ENCODE measurements around the gene MAB21L3. TPM values are rescaled to one million over a fixed set of nuclear protein-coding genes. Genes with fewer than 3 reads are reported as not detected.
"Not testable (repeated sequence)": the region's sequence is repeated elsewhere in the genome, so short reads cannot be mapped to it uniquely, and the experiment has no call there.

MAB21L3 gene
- total RNA-seq, 1 donor from 2014 or later, result not detected

DNA sequence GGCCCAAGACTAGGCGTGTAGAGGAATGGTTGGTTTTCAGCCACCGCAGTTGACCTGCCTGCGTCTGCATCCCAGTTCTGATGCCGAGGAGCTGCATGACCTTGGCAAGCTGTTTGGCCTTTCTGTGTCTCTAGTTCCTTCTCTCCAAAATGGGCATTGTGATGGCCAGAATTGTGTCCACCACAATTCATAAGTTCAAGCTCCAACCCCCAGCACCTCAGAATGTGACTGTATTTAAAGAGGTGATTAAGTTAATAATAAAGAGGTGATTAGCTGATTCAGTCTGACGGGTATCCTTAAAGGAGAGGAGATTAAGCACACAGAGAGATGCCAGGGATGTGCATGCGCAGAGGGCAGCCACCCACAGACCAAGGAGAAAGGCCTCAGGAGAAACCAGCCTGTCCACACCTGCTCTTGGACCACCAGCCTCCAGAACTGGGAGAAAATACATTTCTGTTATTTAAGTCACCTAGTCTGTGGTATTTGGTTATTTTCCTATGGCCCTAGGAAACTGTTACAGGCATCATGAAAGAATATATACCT lies 28.5 kb downstream of the MAB21L3 start:
- H3K4me3 Mint-ChIP-seq (ENCODE audit: unreplicated experiment), result no peak overlapping the region
- H3K27me3 Mint-ChIP-seq (ENCODE audit: unreplicated experiment), result peaks cover 27% of the 10 kb centered on the region
- H3K4me1 Mint-ChIP-seq (ENCODE audit: unreplicated experiment), result no peaks in the 10 kb centered on the region
- no peak overlapping the region for H3K27ac Mint-ChIP-seq (ENCODE audit: unreplicated experiment)
- peaks cover 7% of the 10 kb centered on the region for H3K9me3 Mint-ChIP-seq (ENCODE audit: unreplicated experiment)
- no peak for TF ChIP-seq CTCF (IDR thresholded peaks at IDR 0.05)
- DNase-seq (ENCODE audit: extremely low spot score, unreplicated experiment), result peak; percentile 71
- H3K36me3 Mint-ChIP-seq (ENCODE audit: unreplicated experiment), result peaks cover 1% of the 10 kb centered on the region

DNA sequence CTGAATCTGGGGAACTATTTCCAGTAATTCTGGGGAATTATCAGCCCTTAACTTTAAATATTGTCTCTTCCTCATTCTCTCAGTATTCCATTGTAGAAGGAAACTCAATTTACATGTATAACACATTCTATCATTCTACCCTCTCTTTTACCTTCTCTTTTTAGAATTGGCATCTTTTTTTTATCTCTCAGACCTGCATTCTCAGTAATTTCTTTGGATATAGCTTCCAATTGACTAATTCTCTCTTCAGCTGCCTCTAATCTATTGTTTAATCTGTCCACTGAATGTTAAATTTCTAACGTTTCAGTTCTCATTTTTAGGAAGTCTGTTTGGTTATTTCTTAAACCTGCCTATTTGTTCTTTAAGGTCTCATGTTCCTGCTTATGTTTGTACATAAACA lies 33.0 kb downstream of the MAB21L3 start:
- DNase-seq (ENCODE audit: extremely low spot score, unreplicated experiment), result no peak
- Mint-ChIP-seq H3K27ac (ENCODE audit: unreplicated experiment) (no peak overlapping the region), H3K9me3 (ENCODE audit: unreplicated experiment) (peaks cover 12% of the 10 kb centered on the region), H3K36me3 (ENCODE audit: unreplicated experiment) (peaks cover 2% of the 10 kb centered on the region), H3K4me1 (ENCODE audit: unreplicated experiment) (no peaks in the 10 kb centered on the region), H3K4me3 (ENCODE audit: unreplicated experiment) (no peak overlapping the region), H3K27me3 (ENCODE audit: unreplicated experiment) (peaks cover 24% of the 10 kb centered on the region)
- no peak for TF ChIP-seq CTCF (IDR thresholded peaks at IDR 0.05)

GRCh38 chr1:116146447-116147113 lies 35.4 kb downstream of the MAB21L3 start:
- peak; percentile 81 for DNase-seq (ENCODE audit: extremely low spot score, unreplicated experiment)
- H3K36me3 Mint-ChIP-seq (ENCODE audit: unreplicated experiment); H3K4me1 Mint-ChIP-seq (ENCODE audit: unreplicated experiment); H3K4me3 Mint-ChIP-seq (ENCODE audit: unreplicated experiment); H3K27ac Mint-ChIP-seq (ENCODE audit: unreplicated experiment): not testable (repeated sequence)
- Mint-ChIP-seq H3K9me3 (ENCODE audit: unreplicated experiment) (peaks cover 12% of the 10 kb centered on the region), H3K27me3 (ENCODE audit: unreplicated experiment) (peaks cover 13% of the 10 kb centered on the region)

- no peak for DNase-seq (ENCODE audit: extremely low spot score, unreplicated experiment)
- H3K27me3 Mint-ChIP-seq (ENCODE audit: unreplicated experiment), result peaks cover 10% of the 10 kb centered on the region
- no peak overlapping the region for H3K27ac Mint-ChIP-seq (ENCODE audit: unreplicated experiment)
- peaks cover 3% of the 10 kb centered on the region for H3K4me1 Mint-ChIP-seq (ENCODE audit: unreplicated experiment)
- no peak for TF ChIP-seq CTCF (IDR thresholded peaks at IDR 0.05)
- H3K4me3 Mint-ChIP-seq (ENCODE audit: unreplicated experiment), result no peak overlapping the region
- peaks cover 2% of the 10 kb centered on the region for H3K36me3 Mint-ChIP-seq (ENCODE audit: unreplicated experiment)
- peaks cover 12% of the 10 kb centered on the region for H3K9me3 Mint-ChIP-seq (ENCODE audit: unreplicated experiment)
These were observed 35.9 kb downstream of the MAB21L3 start for GRCh38 chr1:116147114-116147510.

- DNase-seq (ENCODE audit: extremely low spot score, unreplicated experiment), result no peak
- peaks cover 2% of the 10 kb centered on the region for H3K36me3 Mint-ChIP-seq (ENCODE audit: unreplicated experiment)
- H3K9me3 Mint-ChIP-seq (ENCODE audit: unreplicated experiment), result peaks cover 12% of the 10 kb centered on the region
- H3K4me1 Mint-ChIP-seq (ENCODE audit: unreplicated experiment), result peaks cover 3% of the 10 kb centered on the region
- no peak overlapping the region for H3K27ac Mint-ChIP-seq (ENCODE audit: unreplicated experiment)
- H3K4me3 Mint-ChIP-seq (ENCODE audit: unreplicated experiment), result no peak overlapping the region
- H3K27me3 Mint-ChIP-seq (ENCODE audit: unreplicated experiment), result peaks cover 10% of the 10 kb centered on the region
- no peak for TF ChIP-seq CTCF (IDR thresholded peaks at IDR 0.05)
These were observed 36.8 kb downstream of the MAB21L3 start for GRCh38 chr1:116147972-116148371.

Data from osteocyte (in vitro differentiated cells).